ENCODE measurements around the gene SLC25A3.
"Not testable (repeated sequence)": the region's sequence is repeated elsewhere in the genome, so short reads cannot be mapped to it uniquely, and the experiment has no call there.

SLC25A3 gene
- total RNA-seq = 198 to 591 (median 388) reads per million in 9 experiments

GRCh38 chr12:98593351-98594049, at the start of gene SLC25A3:
Gene SLC25A3 (plus strand): TSS chr12:98593686. CDS start chr12:98593979, 293 bp downstream.
- H3K9me3 Mint-ChIP-seq = no peaks in the 10 kb centered on the region
- H3K36me3 Mint-ChIP-seq (ENCODE audit: insufficient read depth) = peaks cover 47% of the 10 kb centered on the region
- DNase-seq (peak; percentile 87 to 89 (median 89)), ATAC-seq (replicated peaks) (peak; percentile 96)
- no peaks in the 10 kb centered on the region for H3K27me3 Mint-ChIP-seq
- peaks cover 26 to 29% of the 10 kb centered on the region in 2 donors for H3K4me1 Mint-ChIP-seq (ENCODE audit: low read depth in 2 of 2)
- H3K27ac Mint-ChIP-seq = peak within 1 kb of the TSS; percentile 97 to 98
- H3K4me3 Mint-ChIP-seq = peak within 1 kb of the TSS; percentile 93 to 95

GRCh38 chr12:98543701-98544100, 49.8 kb upstream of the SLC25A3 start:
- Mint-ChIP-seq H3K4me3 (no peak overlapping the region), H3K36me3 (ENCODE audit: insufficient read depth) (peaks cover 84% of the 10 kb centered on the region), H3K4me1 (ENCODE audit: low read depth in 2 of 2) (peaks cover 3 to 9% of the 10 kb centered on the region in 2 donors), H3K9me3 (no peaks in the 10 kb centered on the region), H3K27ac (peak overlapping the region in 1 of 2 donors; percentile 75), H3K27me3 (no peaks in the 10 kb centered on the region)
- DNase-seq (no peak), ATAC-seq (replicated peaks) (no peak)

DNA sequence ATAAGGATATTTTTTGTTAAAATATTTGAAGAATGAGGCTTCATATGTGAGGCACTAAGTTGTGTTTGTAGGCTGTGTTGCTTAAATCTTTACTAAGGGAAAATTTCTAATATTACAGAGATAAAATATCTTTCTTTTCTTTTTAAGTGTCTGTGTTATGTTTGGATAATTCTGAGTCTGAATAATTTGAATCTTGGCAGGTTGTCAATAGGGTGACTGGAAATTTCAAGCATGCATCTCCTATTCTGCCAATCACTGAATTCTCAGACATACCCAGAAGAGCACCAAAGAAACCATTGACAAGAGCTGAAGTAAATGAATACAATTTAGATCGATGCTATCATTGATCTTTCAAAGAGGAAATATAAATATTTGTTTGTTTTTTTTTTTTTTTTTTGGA, 48.7 kb upstream of the SLC25A3 start:
- Mint-ChIP-seq H3K9me3 (no peaks in the 10 kb centered on the region), H3K4me3 (no peak overlapping the region), H3K27ac (no peak overlapping the region), H3K36me3 (ENCODE audit: insufficient read depth) (peaks cover 82% of the 10 kb centered on the region), H3K27me3 (no peaks in the 10 kb centered on the region), H3K4me1 (ENCODE audit: low read depth in 2 of 2) (peaks cover 3 to 9% of the 10 kb centered on the region in 2 donors)
- no peak for DNase-seq
- no peak for ATAC-seq (replicated peaks)

DNA sequence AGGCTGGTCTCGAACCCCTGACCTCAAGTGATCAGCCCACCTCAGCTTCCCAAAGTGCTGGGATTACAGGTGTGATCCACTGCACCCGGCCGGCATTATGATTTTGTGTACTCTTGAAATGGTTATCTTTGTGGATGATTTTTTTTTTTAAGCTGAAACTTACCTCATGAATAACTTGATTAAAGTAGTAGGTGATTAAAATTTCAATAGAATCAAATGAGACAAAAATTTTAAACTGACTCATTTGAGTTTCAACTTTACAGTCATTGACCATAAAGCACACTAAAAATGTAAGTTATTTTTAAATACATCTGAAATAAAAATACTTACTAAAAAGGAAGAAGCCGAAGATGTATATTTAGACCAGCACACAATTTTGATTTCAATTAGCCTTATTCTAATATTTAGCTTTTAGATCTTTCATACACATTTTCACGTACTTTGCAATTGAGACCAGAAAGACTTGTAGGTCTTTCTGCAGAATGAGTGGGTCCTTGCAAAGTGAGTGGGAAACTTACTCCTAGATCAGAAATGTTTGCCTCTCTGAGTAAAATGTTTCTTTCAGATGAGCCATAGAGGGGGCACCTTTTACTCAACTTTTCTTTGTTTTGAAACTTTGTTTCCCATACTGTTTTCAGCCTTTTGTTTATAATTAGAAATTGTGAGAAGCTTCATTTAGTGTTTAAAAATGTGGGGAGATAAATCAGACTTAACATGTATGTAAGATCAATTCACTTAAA, 43.9 kb upstream of the SLC25A3 start:
- ATAC-seq (replicated peaks) (no peak), DNase-seq (no peak)
- Mint-ChIP-seq H3K27me3 (no peaks in the 10 kb centered on the region), H3K27ac (peak overlapping the region in 1 of 2 donors; percentile 46), H3K4me3 (no peak overlapping the region), H3K4me1 (ENCODE audit: low read depth in 2 of 2) (no peaks in the 10 kb centered on the region), H3K9me3 (no peaks in the 10 kb centered on the region), H3K36me3 (ENCODE audit: insufficient read depth) (peaks cover 63% of the 10 kb centered on the region)

DNA sequence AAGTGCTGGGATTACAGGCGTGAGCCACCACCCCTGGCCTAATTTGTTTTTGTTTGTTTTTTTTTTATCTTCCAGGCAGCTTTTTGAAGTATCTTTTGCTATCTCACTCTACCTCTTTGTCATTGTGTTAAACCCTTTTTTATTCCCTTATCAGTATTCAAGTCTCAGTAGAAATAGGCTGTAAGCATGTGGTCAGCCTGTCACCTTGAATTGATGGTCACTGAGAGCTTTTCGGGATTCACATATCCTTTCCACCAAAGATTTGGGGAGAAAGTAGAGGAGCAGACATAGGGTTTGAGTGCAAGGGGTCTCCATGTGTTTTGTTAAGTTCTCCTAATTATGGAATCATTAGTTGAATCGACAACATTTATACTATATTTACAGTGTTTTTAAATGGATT, 41.7 kb upstream of the SLC25A3 start:
- Mint-ChIP-seq H3K27ac (no peak overlapping the region), H3K36me3 (ENCODE audit: insufficient read depth) (peaks cover 43% of the 10 kb centered on the region), H3K4me3 (no peak overlapping the region), H3K4me1 (ENCODE audit: low read depth in 2 of 2) (no peaks in the 10 kb centered on the region), H3K9me3 (no peaks in the 10 kb centered on the region), H3K27me3 (no peaks in the 10 kb centered on the region)
- no peak for ATAC-seq (replicated peaks)
- no peak for DNase-seq

- ATAC-seq (replicated peaks); DNase-seq; H3K4me3 Mint-ChIP-seq; H3K4me1 Mint-ChIP-seq (ENCODE audit: low read depth in 2 of 2); H3K27me3 Mint-ChIP-seq; H3K9me3 Mint-ChIP-seq; H3K36me3 Mint-ChIP-seq (ENCODE audit: insufficient read depth); H3K27ac Mint-ChIP-seq: not testable (repeated sequence)
Observed at GRCh38 chr12:98558097-98558496, 35.4 kb upstream of the SLC25A3 start.

- Mint-ChIP-seq H3K4me1 (ENCODE audit: low read depth in 2 of 2) (no peaks in the 10 kb centered on the region), H3K4me3 (no peak overlapping the region), H3K9me3 (no peaks in the 10 kb centered on the region), H3K27me3 (no peaks in the 10 kb centered on the region), H3K36me3 (ENCODE audit: insufficient read depth) (no peaks in the 10 kb centered on the region), H3K27ac (no peak overlapping the region)
- DNase-seq (no peak), ATAC-seq (replicated peaks) (no peak)
Observed at GRCh38 chr12:98559666-98560065, 33.8 kb upstream of the SLC25A3 start.

GRCh38 chr12:98561846-98562245, 31.6 kb upstream of the SLC25A3 start:
- H3K27me3 Mint-ChIP-seq = no peaks in the 10 kb centered on the region

DNA sequence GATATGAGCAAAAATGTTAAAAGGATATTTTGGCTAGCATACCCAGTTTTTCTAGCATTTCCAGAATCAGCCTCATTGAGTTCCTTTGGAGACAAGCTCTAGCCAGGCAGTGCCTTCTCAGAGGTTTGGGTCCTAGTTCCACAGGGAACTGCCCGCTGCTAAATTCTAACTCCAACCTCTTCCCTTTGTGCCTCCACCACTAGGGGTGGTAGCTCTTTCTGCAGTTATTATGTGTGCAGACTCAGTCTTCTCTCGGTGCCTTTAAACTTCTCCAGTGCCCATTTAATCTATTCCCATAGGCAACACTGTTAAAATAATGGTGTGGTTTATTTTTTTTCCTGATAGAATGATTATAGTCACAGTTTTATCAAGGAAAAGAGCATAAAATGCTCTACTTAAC, 21.5 kb upstream of the SLC25A3 start:
- H3K36me3 Mint-ChIP-seq (ENCODE audit: insufficient read depth) = no peaks in the 10 kb centered on the region
- H3K27ac Mint-ChIP-seq = no peak overlapping the region
- peaks cover 0 to 4% of the 10 kb centered on the region in 2 donors for H3K27me3 Mint-ChIP-seq
- no peaks in the 10 kb centered on the region for H3K9me3 Mint-ChIP-seq
- DNase-seq = no peak
- ATAC-seq (replicated peaks) = no peak
- H3K4me1 Mint-ChIP-seq (ENCODE audit: low read depth in 2 of 2) = peaks cover 0 to under 1% of the 10 kb centered on the region in 2 donors
- no peak overlapping the region for H3K4me3 Mint-ChIP-seq

More at GRCh38 chr12:98561846-98562245, 31.6 kb upstream of the SLC25A3 start:
- Mint-ChIP-seq H3K4me3 (no peak overlapping the region), H3K36me3 (ENCODE audit: insufficient read depth) (no peaks in the 10 kb centered on the region), H3K27ac (no peak overlapping the region), H3K4me1 (ENCODE audit: low read depth in 2 of 2) (peaks cover 0 to 5% of the 10 kb centered on the region in 2 donors), H3K9me3 (no peaks in the 10 kb centered on the region)
- DNase-seq (no peak), ATAC-seq (replicated peaks) (no peak)

GRCh38 chr12:98574110-98574509, 19.4 kb upstream of the SLC25A3 start:
- no peak for ATAC-seq (replicated peaks)
- no peak for DNase-seq
- H3K4me3 Mint-ChIP-seq = no peak overlapping the region
- H3K36me3 Mint-ChIP-seq (ENCODE audit: insufficient read depth) = no peaks in the 10 kb centered on the region
- H3K27ac Mint-ChIP-seq = no peak overlapping the region
- peaks cover 0 to 4% of the 10 kb centered on the region in 2 donors for H3K27me3 Mint-ChIP-seq
- no peaks in the 10 kb centered on the region for H3K9me3 Mint-ChIP-seq
- H3K4me1 Mint-ChIP-seq (ENCODE audit: low read depth in 2 of 2) = no peaks in the 10 kb centered on the region

DNA sequence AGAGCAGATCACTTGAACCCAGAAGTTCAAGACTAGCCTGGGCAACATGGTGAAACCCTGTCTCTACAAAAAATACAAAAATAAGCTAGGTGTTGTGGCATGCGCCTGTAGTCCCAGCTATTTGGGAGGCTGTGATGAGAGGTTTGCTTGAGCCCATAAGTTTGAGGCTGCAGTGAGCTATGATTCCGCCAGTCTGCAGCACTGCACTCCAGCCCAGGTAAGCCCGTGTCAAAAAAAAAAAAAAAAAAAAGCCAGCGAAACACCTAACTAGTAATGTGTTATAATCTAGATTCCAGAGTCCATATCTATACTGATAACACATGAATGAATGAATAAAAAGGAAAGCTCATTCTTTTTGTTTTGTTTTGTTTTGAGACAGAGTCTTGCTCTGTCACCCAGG, 18.5 kb upstream of the SLC25A3 start:
- H3K27me3 Mint-ChIP-seq = peaks cover 0 to 4% of the 10 kb centered on the region in 2 donors
- H3K4me1 Mint-ChIP-seq (ENCODE audit: low read depth in 2 of 2) = no peaks in the 10 kb centered on the region
- DNase-seq (no peak), ATAC-seq (replicated peaks) (no peak)
- H3K27ac Mint-ChIP-seq = no peak overlapping the region
- H3K9me3 Mint-ChIP-seq = no peaks in the 10 kb centered on the region
- H3K36me3 Mint-ChIP-seq (ENCODE audit: insufficient read depth) = no peaks in the 10 kb centered on the region
- H3K4me3 Mint-ChIP-seq = no peak overlapping the region

DNA sequence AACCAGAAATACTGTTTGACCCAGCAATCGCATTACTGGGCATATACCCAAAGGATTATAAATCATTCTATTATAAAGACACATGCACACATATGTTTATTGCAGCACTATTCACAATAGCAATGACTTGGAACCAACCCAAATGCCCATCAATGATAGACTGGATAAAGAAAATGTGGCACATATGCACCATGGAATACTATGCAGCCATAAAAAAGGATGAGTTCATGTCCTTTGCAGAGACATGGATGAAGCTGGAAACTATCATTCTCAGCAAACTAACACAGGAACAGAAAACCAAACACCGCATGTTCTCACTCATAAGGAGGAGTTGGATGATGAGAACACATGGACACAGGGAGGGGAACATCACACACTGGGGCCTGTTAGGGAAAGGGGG, 16.7 kb upstream of the SLC25A3 start:
- not testable (repeated sequence) for DNase-seq; ATAC-seq (replicated peaks); H3K27me3 Mint-ChIP-seq; H3K9me3 Mint-ChIP-seq; H3K4me1 Mint-ChIP-seq (ENCODE audit: low read depth in 2 of 2); H3K4me3 Mint-ChIP-seq; H3K27ac Mint-ChIP-seq; H3K36me3 Mint-ChIP-seq (ENCODE audit: insufficient read depth)

DNA sequence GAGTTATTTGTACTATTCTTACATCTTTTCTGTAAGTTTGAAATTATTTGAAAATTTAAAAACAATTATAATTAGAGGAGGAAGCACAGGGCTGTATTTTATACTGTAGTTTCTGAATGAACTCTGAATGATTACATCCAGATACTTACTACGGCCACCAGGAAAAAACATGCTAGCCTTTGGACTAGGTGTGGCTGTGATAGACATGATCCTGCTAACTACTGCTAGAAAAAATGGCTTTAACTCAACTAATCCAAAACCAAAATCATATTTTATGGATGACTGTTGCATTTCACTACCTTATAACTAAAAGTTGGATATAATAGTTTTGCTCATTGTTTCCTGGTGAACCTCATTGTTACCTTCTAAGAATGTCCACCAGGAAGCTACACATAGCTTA, 15.1 kb upstream of the SLC25A3 start:
- Mint-ChIP-seq H3K27ac (no peak overlapping the region), H3K4me3 (no peak overlapping the region), H3K9me3 (no peaks in the 10 kb centered on the region), H3K36me3 (ENCODE audit: insufficient read depth) (no peaks in the 10 kb centered on the region), H3K27me3 (peaks cover 0 to 4% of the 10 kb centered on the region in 2 donors), H3K4me1 (ENCODE audit: low read depth in 2 of 2) (no peaks in the 10 kb centered on the region)
- DNase-seq = no peak
- no peak for ATAC-seq (replicated peaks)

DNA sequence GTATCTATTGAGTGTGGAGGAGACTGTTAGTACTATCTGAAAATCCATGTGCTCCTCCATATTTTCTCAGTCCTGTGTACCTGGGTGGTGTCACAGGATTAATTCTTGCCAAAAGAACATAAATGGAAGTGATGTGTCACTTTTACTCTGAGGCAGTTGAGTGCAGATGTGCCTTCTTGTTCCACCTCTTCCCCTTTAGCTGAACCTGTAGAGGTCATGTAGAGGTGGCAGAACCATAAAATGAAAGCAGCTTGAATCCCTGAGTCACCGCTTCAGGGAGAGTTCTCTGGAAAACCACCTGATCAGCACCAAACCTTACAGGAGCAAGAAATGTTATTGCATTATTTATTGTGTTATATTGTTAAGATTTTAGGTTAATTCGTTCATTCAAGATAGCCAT, 14.7 kb upstream of the SLC25A3 start:
- no peaks in the 10 kb centered on the region for H3K4me1 Mint-ChIP-seq (ENCODE audit: low read depth in 2 of 2)
- H3K9me3 Mint-ChIP-seq = no peaks in the 10 kb centered on the region

More for the DNA sequence above, 14.7 kb upstream of the SLC25A3 start:
- DNase-seq (no peak), ATAC-seq (replicated peaks) (no peak)
- Mint-ChIP-seq H3K27ac (no peak overlapping the region), H3K4me3 (no peak overlapping the region), H3K27me3 (peaks cover 0 to 4% of the 10 kb centered on the region in 2 donors), H3K36me3 (ENCODE audit: insufficient read depth) (no peaks in the 10 kb centered on the region)
